Calu3 (cell line): Measurements from ENCODE around the gene FMN1. TPM values are rescaled to one million over a fixed set of nuclear protein-coding genes. Genes with fewer than 3 reads are reported as not detected.

Experiments
- BruUV-seq: library from RNA; stranded (reverse); fragments of 400-500 nt; replicated peaks from 2 replicates; lab custom pipeline; 2021; lab: Mats Ljungman, UMichigan
- CTCF ChIA-PET: fragments of 300-600 bp; sonication (Branson Sonifier 250); formaldehyde crosslinking; loops from one replicate; lab custom pipeline; 2022; ENCODE audit warnings: antibody characterized with exemption; lab: Charles Lee
- DNase-seq: peaks from one replicate; pipeline ENCODE4 v3.0.0; 2022
- H3K27ac Mint-ChIP-seq: one replicate; pipeline ENCODE4 v1.8.0; 2022; ENCODE audit warnings: mixed read lengths; ENCODE audit not compliant: unreplicated experiment
- H3K27me3 Mint-ChIP-seq: one replicate; pipeline ENCODE4 v1.8.0; 2022; ENCODE audit warnings: mixed read lengths; ENCODE audit not compliant: unreplicated experiment
- H3K36me3 Mint-ChIP-seq: one replicate; pipeline ENCODE4 v1.8.0; 2022; ENCODE audit warnings: mild to moderate bottlenecking, moderate library complexity, mixed read lengths; ENCODE audit not compliant: insufficient read depth, unreplicated experiment
- H3K4me1 Mint-ChIP-seq: one replicate; pipeline ENCODE4 v1.8.0; 2022; ENCODE audit warnings: mild to moderate bottlenecking, low read depth, mixed read lengths; ENCODE audit not compliant: unreplicated experiment
- H3K4me3 Mint-ChIP-seq: one replicate; pipeline ENCODE4 v1.8.0; 2022; ENCODE audit warnings: mild to moderate bottlenecking, low read depth, moderate library complexity, mixed read lengths; ENCODE audit not compliant: unreplicated experiment
- H3K9me3 Mint-ChIP-seq: one replicate; pipeline ENCODE4 v1.8.0; 2022; ENCODE audit warnings: low read depth, mixed read lengths; ENCODE audit not compliant: unreplicated experiment
- CTCF ChIP-seq: fragments of 200-600 bp; IDR thresholded peaks from one replicate; pipeline ENCODE4 v1.8.0; 2022; ENCODE audit warnings: antibody characterized with exemption; ENCODE audit not compliant: unreplicated experiment
- intact Hi-C: fragments of 100-400 bp; cut with micrococcal nuclease; formaldehyde crosslinking; loops from one replicate; pipeline ENCODE4 v1.10.0; 2022; ENCODE audit not compliant: unreplicated experiment
- total RNA-seq: library from RNA; stranded (reverse); gene quantifications from 2 replicates; pipeline ENCODE4 v1.2.3, GENCODE V29; 2022

FMN1 gene
- total RNA-seq, 1 experiment from 2014 or later = 7.1 TPM

DNA sequence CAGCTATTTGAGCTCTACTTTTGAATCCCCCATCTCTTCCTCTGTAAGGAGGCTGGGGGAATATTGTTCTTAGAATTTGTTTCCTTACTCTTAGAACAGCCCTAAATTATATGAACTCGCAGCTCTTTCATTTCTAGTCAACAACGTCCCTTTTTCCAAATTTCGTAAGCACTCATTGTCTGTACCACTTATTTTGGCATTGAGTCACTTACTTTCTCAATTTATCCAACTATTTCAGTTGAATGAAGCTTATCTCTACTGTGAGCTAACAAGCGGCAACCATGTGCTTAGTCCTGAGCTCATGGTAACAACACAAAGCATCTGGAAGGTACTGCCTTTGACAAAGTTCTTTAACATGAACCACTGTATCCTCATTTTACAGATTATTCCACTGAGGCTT lies 285.6 kb downstream of the FMN1 start:
- no peaks in the 10 kb centered on the region for H3K36me3 Mint-ChIP-seq
- no peak for TF ChIP-seq CTCF
- no peak overlapping the region for H3K27ac Mint-ChIP-seq
- no peak for DNase-seq
- CTCF ChIA-PET = no interaction called here
- no peaks in the 10 kb centered on the region for H3K27me3 Mint-ChIP-seq
- BruUV-seq = no TSS peak
- intact Hi-C loops = no loop called here
- no peaks in the 10 kb centered on the region for H3K4me1 Mint-ChIP-seq
- H3K4me3 Mint-ChIP-seq = no peak overlapping the region
- no peaks in the 10 kb centered on the region for H3K9me3 Mint-ChIP-seq

DNA sequence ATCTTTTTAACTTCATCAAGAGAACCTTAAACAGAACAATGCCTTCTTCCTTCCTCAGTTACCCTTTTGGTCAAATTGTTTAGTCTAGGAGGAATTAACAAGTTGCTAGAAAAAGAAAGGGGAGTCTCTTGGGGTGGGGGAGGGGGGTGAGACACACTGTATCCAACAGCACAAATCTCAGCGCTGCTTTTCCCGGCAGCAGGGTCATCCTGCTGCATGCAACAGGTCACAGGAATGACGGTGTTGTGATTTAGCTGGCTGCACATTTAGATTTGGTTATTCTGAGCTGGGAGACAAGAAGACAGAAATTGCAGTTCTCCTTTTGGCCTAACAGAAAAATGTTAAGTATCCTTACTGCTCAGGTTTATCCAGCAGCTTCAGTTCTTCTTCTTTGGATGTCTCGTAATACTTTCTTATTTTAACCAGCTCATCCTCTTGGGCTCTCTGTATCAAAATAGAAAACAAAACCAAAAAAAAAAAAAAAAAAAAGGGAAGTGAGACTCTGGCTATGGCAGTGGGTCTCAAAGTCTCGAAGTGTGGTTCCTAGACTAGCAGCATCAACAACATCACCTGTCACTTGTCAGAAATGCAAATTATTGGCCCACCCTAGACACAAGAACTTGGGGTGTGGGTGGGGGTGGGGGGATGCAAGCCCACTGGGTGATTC lies 286.2 kb downstream of the FMN1 start:
- H3K27ac Mint-ChIP-seq = no peak overlapping the region
- CTCF ChIA-PET = no interaction called here

DNA sequence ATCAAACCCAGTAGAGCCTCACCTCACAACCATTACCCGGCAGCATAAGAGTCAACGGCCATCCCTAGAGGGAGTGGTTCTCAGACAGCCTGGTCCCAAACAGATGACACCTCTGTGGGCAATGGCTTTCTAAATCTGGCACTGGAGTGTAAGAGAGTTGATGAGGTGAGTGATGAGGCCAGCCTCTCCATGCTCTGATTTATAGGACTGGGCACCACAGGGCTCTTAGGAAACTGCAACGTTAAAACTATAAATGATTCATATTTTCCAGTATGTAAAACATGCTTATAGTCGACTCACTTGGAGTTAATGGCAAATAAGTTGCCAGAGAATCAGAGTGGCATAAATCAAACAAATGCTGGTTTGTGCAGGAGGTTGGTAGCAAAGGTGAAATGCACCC lies 289.0 kb downstream of the FMN1 start:
- no peak overlapping the region for H3K27ac Mint-ChIP-seq
- TF ChIP-seq CTCF = no peak
- BruUV-seq = no TSS peak
- H3K36me3 Mint-ChIP-seq = no peaks in the 10 kb centered on the region
- intact Hi-C loops = no loop called here
- H3K27me3 Mint-ChIP-seq = no peaks in the 10 kb centered on the region
- H3K4me1 Mint-ChIP-seq = no peaks in the 10 kb centered on the region
- CTCF ChIA-PET = no interaction called here
- no peaks in the 10 kb centered on the region for H3K9me3 Mint-ChIP-seq
- DNase-seq = no peak
- H3K4me3 Mint-ChIP-seq = no peak overlapping the region

More for the DNA sequence above, 286.2 kb downstream of the FMN1 start:
- Mint-ChIP-seq H3K9me3 (no peaks in the 10 kb centered on the region), H3K4me1 (no peaks in the 10 kb centered on the region), H3K4me3 (no peak overlapping the region), H3K27me3 (no peaks in the 10 kb centered on the region), H3K36me3 (no peaks in the 10 kb centered on the region)
- DNase-seq = no peak
- BruUV-seq = no TSS peak
- intact Hi-C loops = no loop called here
- TF ChIP-seq CTCF = no peak

DNA sequence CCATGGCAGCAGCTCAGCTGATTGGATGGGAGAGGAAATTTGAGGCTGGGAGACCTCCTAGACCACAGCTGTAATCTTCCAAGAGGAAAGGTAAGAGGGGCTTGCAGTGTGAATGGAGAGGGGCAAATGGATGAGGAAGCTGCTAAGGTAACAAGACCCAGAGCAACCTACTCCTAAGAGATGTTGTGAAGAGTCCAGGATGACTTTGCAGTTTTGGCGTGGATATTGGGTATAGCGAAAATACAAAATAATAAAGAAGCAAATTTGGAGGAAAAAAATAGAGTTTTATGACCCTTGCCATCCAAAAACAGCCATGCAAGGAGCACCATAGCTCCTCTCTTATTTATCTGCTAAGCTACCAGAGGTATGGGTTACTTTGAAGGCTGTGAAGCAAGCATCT lies 290.1 kb downstream of the FMN1 start:
- Mint-ChIP-seq H3K9me3 (no peaks in the 10 kb centered on the region), H3K36me3 (no peaks in the 10 kb centered on the region), H3K4me3 (no peak overlapping the region), H3K27ac (no peak overlapping the region), H3K4me1 (no peaks in the 10 kb centered on the region), H3K27me3 (no peaks in the 10 kb centered on the region)
- BruUV-seq = no TSS peak
- CTCF ChIA-PET = no interaction called here
- TF ChIP-seq CTCF = no peak
- intact Hi-C loops = no loop called here
- DNase-seq = no peak
